HuH-7 (cell line): ENCODE measurements around the gene NAA50.
A peak's percentile ranks its signal among the peaks of the same experiment; 100 is the strongest.

Source experiments
- DNase-seq: peaks from one replicate; pipeline ENCODE4 v3.0.0; 2011; ENCODE audit warnings: low spot score

Gene NAA50

DNA sequence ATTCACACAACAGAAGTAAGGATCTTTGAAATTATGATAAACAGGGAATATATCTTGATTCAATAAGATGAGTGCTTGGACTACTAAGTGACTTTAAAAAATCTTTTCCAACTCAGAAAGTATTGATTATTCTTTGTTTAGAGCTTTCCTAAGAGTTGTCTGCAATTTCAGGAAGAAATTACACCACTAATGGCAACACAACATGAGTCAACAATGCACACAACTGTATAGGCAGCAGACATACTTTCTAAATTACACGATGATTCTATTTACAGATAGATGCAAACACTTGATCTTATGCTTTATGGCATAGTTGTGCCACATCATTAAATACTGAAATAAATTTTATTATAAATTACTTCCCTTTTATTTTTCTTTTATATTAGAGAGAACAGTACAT, 4.4 kb downstream of the NAA50 start:
- no peak for DNase-seq

DNA sequence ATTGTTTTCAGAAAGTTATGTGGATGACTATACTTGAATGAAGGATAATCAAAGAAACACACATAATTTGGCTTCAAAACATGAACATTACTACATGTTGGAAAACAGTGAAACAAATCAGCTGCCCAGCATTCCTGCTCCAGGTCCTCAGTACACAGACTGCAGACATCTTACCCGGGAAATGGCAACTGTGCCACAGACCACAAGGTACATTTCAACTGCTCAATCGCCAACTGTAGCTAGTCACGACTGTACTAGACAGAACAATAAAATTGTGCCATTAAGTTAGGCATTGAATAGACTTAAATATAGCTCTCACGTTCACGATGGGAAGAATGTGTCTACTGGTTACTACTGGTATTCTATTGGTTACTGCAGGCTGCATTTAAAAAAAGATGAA, 5.0 kb downstream of the NAA50 start:
- DNase-seq, result no peak

GRCh38 chr3:113736548-113737089, 9.4 kb downstream of the NAA50 start:
- peak; percentile 25 for DNase-seq

DNA sequence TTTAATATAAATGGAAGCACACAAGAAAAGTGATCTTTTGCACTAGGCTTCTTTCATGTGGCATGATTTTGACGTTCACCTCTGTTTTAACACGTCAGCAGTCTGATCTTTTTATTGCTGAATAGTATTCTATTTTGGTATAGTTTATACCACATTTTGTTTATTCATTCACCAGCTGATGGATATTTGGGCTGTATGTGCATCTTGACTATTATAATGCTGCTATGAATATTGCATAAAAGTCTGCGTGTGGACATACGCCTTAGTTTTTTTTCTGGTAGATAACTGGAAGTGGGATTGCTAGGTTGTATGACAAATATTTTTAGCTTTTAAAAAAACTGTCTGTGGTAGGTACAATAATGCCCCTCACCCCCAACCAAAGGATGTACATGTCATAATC, 14.4 kb downstream of the NAA50 start:
- DNase-seq, result no peak

DNA sequence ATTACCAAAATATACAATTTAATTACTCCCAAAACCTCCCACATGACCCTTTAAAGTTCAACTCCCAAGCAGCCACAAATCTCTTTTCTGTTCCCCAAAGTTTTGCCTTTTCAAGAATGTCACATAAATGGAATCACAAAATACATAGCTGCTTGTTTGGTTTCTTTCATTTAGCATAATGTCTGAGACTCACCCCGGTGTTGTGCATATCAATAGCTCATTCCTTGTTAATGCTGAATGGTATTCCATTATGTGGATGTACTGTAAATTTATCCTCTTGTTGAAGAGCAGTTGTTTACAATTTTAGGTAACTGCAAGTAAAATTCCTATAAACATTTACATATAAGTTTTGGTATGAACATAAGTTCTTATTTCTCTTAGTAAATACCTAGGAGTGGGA, 15.5 kb downstream of the NAA50 start:
- no peak for DNase-seq

GRCh38 chr3:113728661-113729060, 17.4 kb downstream of the NAA50 start:
- DNase-seq, result no peak

GRCh38 chr3:113721636-113722035, 24.4 kb downstream of the NAA50 start:
- no peak for DNase-seq

GRCh38 chr3:113719758-113720157, 26.3 kb downstream of the NAA50 start:
- no peak for DNase-seq

DNA sequence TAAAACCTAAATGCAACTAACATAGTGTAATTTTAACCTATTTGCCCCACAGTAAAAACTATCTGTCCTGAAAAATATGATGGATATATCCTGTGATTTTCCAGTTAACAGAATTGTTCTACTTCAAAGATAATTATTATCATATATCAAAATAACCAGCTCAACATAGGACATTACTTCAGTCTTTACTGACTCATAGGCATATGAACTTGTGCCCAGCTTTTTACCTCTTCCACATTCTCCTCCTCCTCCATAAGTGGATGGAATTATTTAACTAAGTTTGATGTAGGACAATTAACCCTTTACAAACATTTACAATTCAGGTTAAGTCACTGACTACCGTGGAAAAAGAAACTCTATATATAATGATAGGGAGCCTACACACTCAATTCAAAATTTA, 26.8 kb downstream of the NAA50 start:
- no peak for DNase-seq

- no peak for DNase-seq
These were observed 28.2 kb downstream of the NAA50 start for GRCh38 chr3:113717818-113718217.

GRCh38 chr3:113717308-113717707, 28.7 kb downstream of the NAA50 start:
- DNase-seq, result no peak

DNA sequence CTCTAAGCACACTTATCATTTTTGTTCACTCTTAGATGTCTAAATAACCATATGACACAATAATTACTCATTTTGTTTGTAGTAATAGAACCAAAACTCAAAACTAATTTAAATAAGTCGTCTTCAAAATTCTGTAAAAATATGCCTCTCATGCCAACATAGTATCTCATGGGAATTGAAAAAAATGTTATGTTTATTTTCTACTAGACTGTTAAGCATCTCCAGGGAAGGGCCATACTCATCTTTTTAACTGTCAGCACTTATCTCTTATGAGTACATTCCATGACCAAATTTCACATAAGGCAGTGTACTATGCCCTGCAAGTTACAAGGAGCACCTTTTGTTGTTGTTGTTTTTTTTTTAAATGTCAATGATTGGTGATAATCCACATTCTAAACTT, 31.3 kb downstream of the NAA50 start:
- no peak for DNase-seq

DNA sequence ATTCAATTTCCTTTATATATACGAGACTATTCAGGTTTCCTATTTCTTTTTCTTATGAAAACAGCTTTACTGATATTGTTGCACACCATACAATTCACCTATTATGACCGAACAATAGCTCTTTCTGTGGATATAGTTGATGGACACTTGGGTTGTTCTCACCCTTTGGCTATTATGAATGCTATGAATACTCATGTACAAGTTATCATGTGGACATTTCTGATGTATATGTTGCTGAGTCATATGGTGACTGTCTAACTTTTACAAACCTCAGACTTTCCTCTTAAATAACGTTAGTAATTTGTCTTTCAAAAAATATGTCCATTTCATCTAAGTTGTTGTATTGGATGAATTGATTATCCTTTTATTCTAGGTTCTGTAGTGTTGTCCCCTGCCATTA, 33.9 kb downstream of the NAA50 start:
- DNase-seq, result no peak

DNA sequence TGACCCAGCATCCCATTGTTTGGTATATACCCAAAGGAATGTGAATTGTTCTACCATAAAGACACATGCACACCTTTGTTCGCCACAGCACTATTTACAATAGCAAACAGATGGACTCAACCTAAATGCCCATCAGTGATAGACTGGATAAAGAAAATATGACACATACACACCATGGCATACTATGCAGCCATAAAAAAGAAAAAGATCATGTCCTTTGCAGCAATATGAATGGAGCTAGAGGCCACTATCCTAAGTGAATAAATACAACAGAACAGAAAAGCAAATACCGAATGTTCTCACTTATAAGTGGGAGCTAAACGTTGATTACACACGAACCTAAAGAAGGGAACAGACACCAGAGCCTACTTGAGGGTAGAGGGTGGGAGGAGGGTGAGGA, 38.2 kb downstream of the NAA50 start:
- no peak for DNase-seq

DNA sequence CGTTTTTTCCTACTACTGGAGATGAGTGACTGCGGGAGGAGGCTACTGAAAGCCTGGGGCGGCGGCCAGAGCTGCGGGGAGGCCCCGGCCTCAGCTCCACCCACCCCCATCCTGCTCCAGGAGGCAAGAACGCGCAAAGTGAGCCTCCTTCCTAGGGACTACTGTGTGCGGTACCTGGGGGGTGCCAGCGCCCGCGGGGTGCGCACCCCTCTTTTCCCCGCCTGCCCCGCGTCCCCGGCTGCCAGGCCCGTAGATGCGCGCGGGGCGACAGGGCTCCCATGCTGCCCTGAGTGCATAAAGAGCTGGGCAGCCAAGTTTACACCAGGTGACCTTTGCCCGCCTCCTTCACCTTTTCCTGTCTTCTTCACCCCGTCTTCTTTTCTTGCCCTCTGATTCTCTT, 47.1 kb downstream of the NAA50 start:
- peak; percentile 22 for DNase-seq

- no peak for DNase-seq
These were observed 47.8 kb downstream of the NAA50 start for GRCh38 chr3:113698213-113698742.

DNA sequence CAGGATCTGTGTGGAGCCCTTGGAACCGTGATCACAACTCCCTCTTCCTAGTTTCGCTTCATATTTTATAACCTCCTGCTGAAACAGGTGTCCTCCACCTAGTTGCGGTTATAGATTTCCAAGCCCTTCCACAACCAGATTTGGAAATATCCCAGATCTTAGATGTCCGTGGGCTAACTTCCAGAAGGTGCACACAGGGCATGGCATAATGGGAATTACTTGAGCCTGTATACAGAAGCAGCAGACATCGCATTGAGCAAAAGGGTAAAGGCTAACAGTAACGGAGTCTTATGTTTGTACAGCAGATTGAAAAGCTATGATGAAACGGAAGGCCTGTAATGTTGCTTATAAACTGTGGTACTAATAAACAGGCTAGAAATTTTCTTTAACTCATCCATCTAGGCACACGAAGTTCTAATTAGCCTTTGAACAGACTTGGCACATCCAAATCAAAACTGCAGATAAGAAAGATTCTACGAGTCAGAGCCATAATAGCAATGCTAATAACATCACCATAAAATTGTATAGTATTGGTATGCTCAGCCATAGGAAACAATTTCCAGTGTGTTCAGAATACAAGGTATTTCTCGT, 48.5 kb downstream of the NAA50 start:
- DNase-seq, result peak; percentile 51

DNA sequence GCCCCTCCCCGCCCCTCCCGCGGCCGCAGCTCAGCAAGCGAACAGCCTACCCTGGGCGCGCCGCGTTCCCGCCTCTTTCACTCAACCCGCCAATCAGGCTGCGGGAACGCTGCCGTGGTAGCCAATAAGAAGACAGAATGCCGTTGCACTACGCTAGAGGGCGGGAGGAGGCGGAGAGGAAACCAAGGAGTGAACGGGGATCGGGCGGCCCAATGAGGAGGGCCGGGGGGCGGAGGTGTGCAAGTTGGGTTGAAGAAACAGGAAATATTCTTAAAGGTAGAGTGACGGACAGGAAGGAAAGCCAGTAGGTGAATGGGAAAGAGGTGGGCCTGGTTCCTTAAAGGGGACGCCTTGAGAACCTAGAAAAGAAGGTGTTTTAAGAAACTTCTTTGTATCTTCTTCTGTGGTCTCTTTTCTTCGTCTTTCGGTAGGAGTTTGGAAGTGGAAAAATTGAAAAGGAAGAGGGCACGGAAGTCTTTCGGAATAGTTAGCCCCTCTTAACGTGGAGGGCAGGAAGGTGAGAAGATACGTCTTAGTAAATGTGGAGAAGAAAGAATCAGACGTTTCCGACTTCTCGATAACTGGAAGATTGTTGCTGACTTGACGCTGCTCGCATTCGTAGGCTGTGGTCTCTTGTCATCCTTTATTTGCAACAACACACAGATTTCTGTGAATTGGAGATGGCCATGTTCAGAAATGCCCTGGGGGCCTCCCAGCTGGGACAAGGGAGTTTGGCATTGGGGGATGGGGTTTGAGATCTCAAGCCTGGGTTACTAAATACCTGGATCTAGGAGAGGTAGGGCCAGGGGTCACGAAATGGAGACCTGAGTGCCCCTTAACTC, 49.2 kb downstream of the NAA50 start:
- DNase-seq, result peak; percentile 100

DNA sequence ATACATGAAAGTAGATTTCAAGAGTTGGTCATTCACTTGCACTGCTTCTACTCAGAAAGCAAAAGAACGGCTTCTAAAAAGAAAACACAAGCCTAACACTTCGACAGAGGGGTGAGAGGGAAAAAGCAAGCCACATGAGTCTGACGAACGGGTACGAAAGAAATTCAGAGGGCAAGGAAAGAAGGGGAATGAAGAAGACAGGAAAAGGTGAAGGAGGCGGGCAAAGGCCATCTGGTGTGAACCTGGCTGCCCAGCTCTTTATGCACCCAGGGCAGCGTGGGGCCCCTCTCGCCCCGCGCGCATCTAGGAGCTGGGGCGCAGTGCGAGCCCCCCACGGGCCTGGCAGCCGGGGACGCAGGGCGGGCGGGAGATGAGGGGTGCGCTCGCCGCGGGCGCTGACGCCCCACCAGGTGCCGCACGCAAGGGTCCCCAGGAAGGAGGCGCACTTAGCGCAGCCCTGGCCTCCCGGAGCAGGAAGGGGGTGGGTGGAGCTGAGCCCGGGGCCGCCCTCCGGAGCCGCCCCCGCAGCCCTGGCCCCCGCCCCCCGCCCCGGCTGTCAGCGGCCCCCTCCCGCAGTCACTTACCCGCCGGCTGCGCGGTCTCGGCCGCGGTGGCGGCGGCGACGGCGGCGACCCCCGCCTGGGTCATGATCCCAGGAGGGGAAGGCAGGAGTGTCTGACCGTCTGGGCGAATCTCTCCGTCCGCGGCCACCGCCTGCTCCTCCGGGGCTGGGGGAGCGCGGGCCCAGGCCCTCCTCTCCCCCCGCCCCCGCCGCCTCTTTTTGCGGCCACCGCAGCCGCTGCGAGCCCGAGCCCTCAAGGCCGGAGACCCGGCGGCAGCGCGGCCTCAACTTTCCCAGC, 50.0 kb downstream of the NAA50 start, which contains the start of gene USF3:
TSS of gene USF3 (minus strand) at position 857 of the 860 bp plus-strand sequence. CDS start 21,764 bp downstream, outside the sequence.
- DNase-seq, result peak; percentile 88

GRCh38 chr3:113695431-113695785, 50.6 kb downstream of the NAA50 start:
- DNase-seq, result no peak

GRCh38 chr3:113690482-113690881, 55.6 kb downstream of the NAA50 start:
- DNase-seq, result no peak
